AML-193 (cell line): Measurements from ENCODE around the gene CLEC6A.
"Not testable (repeated sequence)": the region's sequence is repeated elsewhere in the genome, so short reads cannot be mapped to it uniquely, and the experiment has no call there.

Experiments
- DNase-seq, 2 experiments: peaks; one replicate each; lab custom pipeline; 2025; lab: John Stamatoyannopoulos, UW

The CLEC6A gene

DNA sequence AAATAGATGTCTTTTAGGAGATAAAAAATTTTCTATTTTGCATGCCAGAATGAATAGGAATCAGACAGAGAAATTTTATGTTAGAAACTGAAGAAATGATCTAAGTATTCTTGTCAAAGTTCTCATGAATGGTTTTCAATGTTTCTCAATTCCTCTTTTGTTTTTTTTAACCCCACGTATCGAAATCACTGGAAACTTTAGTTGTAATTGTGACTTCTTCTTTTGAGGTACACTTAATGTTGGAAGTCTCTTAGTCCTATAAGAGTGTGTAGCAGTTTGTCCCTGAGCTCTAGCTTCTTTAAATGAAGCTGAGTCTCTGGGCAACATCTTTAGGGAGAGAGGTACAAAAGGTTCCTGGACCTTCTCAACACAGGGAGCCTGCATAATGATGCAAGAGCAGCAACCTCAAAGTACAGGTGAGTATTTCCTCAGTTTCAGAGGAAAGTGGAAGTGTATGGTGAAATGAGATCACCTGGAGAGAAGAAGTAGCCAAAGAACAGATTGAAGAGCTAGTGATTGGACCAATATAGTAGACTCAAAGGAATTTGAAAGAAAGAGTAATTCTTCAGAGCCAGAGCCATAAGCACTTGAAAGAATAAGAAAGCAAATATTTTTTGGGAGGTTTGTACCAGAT lies at the start of gene CLEC6A:
TSS of gene CLEC6A (plus strand) at position 236 of the 634 bp plus-strand sequence. CDS start at position 386, 150 bp downstream.
- DNase-seq: peak in 1 of 2 experiments; percentile 2

DNA sequence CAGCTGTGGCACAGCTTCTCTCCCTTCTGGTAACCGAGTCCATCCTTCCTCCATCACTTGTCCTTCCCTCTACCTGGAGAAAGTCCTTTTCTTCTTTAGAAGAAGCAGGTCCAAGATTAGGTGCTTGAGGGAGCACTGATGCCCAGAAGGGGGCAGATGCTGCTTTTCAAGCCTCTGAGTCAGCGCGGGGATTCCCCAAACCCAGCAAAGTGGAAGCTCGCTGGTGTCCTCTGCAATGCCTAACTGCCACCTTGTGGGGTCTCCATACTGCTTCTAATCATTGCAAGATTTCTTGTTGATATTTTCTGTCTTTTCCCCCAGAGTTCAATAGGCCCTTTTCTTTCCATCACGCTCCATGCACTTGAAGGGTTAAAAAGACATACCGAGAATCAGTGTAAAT lies 36.2 kb upstream of the CLEC6A start:
- DNase-seq: peak; percentile 19 to 36

DNA sequence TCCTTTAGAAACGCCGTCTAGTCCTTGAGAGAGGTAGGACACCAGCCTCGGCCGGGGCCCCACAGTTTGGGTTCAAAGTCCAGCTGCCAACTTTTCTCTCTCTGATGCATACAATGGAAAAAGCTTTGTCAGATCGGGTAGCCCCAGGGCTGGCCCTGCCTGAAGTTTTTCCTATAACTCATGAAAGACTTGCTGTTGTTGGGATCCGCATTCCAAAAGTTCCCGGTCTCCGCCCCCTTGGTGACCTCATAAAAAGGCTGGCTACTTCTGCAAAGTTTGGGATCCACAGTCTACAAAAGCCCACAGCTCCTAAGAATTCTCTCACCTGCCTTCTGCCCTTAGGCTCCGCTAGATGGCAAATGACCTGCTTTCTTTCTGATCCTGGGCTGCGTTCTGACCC lies 35.3 kb upstream of the CLEC6A start:
- no peak for DNase-seq

DNA sequence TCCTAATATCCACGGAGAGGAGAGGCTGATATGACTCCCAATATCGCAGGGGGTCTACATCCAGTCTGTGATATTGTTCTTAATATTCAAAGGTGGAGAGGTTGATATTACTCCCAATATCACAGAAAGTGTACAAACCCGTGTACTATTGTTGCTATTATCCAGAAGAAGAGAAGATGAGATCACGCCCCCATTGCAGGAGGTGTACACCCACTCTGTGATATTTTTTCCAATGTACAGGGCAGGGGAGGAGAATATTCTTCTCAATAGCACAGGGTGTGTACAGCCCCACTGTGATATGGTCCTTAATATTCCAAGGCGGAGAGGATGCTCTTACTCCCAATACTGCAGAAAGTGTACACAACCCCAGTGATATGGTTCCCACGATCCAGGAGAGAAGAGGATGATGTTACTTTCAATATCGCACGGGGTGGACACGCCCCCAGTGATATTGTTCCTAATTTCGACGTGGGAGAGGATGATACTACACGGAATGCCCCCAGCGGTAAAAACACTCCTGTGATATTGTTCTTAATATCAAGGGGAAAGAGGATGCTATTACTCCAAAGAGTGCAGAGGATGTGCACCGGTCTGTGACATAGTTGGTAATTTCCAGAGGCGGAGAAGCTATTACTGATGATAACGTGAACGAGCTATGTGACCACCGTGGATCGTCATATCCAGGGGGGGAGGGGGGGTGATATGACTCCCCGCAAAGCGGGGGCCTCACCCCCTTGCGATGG lies 11.1 kb upstream of the CLEC6A start:
- not testable (repeated sequence) for DNase-seq

DNA sequence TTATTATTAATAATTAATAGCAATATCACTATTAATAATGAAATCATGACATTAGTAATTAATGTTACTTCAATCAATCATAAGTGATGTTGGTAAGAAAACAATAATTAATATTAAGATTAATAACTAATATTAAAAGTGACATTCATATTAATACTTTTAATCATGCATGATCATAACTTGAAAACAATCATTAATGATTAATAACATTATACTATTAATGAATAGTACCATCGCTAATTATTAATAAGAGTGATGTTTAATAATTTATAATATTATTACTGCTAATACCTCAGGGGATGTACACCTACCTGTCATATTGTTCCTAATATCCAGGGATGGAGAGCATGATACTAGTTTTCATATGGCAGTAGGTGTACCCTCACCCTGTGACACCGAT lies 10.0 kb upstream of the CLEC6A start:
- DNase-seq: no peak

DNA sequence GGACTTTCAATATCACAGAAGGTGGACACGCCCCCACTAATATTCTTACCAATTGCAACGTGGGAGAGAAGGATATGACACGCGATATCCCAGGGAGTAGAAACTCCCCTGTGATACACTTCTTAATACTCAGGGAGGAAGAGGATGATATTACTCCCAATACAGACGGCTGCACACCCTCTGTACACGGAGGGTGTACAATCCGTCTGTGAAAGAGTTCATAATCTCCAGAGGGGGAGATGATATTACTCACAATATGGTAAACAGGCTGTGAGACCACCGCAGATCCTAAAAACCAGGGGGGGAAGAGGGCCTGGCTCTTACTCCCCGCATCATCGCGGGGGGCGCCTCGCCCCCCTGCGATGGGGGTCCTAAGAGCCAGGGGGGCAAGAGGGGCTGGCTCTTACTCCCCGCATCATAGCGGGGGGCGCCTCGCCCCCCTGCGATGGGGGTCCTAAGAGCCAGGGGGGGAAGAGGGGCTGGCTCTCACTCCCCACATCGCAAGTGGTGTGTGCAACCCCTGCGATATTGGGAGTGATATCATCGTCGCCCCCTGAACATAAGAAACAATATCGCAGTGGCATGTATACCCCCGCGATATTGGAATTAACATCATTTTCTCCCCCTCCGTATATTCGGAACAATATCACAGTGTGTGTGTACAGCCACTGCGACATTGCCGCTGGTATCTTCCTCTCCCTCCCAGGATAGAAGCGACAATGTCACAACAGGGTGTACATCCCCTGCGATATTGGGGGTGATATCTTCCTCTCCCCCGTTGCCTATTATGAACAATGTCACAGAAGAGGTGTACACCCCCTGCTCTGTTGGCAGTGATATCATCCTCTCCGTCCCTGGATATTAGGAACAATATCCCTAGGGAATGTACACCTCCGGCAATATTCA lies 8.9 kb upstream of the CLEC6A start:
- no peak for DNase-seq

DNA sequence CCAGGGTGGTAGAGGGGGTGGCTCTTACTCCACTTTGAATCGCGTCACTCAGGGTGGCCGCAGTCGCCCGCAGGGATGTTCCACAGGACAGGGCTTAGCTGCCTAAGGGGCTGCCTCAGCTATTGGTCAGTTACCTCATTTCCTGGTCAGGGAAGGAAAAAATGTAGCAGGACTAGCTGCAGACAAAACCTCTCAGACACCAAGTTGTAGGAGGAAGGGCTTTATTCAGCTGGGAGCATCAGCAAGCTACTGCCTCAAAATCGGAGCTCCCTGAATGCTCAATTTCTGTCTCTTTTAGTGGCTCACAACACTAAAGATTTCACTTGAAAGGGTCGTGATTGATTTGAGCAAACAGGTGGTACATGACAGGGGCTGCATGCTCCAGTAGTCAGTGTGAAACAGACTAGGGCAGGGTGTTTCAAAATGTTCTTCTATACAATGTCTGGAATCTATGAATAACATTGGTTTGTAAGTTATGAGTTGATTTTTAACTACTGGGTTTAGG lies 6.4 kb upstream of the CLEC6A start:
- DNase-seq: no peak

DNA sequence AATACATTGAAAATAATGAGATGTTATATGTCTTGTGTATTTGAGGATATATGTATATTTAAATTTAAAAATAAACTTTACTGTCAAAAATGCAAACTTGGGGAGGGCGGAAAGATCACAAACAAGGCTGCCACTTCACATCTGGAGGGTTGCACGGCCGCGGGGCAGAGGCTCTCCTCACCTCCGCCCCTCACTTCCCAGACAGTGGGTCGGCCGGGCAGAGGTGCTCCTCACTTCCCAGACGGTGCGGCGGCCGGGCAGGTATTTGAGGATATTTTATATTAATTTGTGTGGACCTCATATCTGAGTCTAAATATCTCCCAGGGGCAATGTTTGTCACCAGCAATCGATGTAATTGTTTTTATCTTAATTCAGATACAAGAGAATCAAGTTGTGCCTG lies 3.7 kb upstream of the CLEC6A start:
- no peak for DNase-seq

DNA sequence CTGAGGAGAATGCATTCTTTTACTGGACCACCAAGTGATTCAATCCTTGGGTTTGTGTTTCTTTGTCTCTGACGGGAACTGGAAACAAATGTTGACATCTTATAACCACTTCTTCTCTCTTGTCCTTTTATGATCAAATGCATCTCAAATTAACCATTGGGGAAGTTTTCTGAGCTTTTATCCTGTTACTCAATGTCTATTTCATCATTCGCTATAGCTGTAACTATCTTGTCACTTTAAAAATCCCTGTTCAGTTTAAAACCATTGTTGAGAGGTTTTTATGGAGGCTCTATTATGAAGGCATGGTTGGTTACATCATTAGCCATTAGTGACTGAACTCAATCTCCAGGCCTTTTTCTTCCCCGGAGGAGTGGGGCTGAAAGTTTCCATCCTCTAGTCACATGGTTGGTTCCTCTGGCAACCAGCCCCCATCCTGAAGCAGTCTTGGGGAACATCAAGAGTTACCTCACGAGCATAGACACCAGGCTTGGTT lies 2.7 kb upstream of the CLEC6A start:
- peak; percentile 16 to 44 for DNase-seq

DNA sequence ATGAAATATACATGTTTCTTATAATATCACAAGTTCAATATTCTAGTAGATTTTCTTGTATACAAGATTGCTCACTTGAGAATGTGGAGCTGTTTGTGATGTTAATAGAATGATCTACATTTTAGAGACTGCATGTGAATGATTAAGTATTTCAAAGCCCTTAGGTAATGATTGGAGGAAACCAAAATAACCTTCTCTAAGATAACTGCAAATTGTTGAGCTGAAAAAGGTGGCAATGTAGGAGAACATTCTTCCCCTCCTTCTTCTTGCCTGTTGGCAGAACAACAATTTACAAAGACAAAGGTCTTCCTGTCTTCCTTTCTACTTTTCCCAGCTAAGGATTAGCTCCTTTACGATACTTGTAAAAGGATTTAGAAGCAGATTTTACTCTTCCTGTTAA lies 2.0 kb upstream of the CLEC6A start:
- DNase-seq: no peak

DNA sequence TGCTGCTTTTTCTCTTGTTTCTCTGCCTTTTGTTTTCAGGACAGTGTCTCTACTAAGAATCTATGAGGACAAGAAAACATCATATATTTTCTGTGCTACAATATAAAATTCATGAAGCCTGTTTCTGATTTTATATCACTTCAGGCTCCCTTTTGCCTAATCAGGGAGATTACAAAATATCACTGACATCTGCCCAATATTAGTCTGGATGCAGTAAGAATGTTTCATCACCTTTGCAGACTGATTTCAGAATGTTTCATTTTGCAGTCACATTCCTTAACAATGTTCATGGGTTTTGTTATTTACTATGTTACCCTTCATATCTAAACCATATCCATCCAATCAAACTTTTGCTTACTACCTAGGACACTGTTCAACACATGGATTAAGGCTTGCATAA lies 491 bp upstream of the CLEC6A start:
- peak in 1 of 2 experiments; percentile 26 for DNase-seq

DNA sequence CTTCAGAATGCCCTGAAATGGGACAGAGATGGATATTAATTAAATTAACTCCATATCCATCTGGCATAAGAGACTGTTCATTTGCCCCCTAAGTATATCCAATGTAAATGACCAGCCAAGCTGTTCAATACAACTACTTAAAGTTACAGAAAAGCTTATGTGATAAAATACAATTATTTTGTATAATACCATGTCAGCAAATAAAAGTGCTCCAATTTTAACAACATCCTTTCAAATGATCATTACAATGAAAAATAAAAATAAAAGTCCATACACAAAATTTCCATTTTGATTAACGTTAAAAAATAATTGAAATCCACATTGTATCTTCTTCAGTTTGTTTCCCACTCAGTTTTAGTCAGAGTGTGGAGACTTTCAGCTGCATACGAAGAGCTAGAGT lies 5.7 kb downstream of the CLEC6A start:
- DNase-seq: no peak

DNA sequence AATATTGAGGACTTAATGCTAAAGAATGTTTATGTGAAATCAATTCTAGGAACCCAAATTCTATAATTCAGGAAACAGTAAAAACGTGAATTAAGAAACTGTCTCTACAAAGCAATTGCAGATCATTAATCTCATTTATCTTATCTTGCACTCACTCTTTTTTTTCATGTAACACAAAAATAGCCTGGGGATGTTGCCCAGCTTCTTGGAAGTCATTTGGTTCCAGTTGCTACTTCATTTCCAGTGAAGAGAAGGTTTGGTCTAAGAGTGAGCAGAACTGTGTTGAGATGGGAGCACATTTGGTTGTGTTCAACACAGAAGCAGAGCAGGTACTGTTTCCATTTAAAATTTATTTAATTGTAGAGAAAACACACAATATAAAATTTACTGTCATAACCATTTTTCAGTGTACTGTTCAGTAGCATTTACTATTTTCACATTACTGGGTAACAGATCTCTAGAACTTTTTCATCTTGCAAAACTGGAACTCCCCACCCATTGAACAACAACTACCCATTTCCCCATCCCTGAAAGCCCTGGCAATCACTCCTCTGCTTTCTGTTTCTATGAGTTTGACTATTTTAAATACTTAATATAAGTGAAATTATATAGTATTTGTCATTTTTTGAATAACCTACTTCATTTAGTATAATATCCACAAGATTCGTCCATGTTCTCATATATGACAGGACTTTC lies 9.7 kb downstream of the CLEC6A start:
- no peak for DNase-seq

DNA sequence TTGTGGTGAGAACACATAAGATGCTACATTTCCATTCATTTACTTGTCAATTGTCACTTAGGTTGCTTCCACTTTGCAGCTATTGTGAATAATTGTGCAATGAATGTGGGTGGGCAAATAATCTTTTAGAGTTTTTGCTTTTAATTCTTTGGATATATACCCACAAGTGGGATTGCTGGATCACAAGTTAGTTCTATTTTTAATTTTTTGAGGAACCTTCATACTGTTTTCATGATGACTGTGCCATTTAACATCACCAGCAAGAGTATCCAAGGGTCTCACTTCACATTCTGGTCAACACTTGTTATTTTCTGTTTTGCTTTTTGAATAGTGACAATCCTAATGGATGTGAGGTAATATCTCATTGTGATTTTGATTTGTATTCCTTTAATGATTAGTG lies 10.5 kb downstream of the CLEC6A start:
- DNase-seq: no peak

DNA sequence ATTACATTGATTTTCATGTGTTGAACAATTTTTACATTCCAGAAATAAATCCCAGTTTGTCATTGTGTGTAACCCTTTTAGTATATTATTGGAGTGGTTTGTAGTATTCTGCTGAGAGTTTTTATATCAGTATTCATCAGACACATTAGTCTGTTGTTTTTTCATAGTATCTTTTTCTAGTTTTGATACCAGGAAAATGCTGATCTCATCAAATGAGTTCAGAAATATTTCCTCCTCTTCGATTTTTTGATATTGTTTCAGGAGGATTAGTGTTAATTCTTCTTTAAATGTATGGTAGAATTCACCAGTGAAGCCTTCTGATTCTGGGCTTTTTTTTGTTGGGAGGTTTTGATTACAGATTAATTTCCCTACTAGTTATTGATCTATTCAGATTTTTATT lies 15.3 kb downstream of the CLEC6A start:
- no peak for DNase-seq

DNA sequence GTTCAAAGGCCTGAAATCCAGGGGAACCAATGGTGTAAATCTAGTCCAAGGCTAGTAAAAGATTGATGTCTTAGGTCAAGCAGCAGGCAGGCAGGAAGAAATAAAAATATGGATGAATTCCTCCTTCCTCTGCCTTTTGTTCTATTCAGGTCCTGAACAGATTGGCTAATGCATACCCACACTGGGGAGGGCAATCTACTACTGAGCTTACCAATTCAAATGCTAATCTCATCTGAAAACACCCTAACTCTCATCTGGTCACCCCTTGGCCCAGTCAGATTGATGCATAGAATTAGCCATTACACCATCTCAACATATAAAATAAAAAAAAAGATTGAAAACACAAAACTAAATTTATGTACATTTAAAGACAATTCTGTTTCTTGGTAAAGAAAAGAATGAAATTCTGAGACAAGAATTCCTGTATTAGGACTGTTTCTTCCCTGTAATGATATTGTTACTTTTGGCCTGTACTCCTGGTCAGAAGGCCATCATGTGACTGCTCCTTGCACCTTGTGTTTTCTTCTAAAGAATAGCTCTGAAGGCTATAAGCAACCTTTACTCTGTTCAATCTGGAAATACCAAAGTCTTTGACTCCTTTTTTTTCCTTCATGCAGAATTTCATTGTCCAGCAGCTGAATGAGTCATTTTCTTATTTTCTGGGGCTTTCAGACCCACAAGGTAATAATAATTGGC lies 19.9 kb downstream of the CLEC6A start:
- no peak for DNase-seq

DNA sequence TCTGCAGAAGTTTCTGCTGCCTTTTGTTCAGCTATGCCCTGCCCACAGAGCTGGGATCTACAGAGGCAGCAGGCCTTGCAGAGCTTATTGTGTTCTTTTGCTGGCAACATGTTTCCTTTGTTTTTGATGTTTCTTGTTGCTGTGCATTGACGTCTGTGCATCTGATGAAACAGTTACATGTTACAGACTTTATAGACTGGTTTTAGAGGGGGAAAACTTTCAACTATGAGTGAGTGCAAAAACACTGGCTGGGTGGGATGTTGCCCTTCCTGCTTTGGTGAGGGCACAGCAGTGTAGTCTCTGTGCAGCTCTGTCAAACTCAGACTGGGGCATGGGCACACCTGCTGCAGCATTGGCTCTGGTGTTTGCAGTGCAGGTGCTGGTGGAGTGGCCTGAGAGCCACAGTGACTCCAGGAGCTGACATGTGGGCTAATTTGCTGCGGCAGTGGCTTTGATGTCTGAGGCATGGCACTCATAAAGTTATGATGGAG lies 26.9 kb downstream of the CLEC6A start:
- DNase-seq: no peak

DNA sequence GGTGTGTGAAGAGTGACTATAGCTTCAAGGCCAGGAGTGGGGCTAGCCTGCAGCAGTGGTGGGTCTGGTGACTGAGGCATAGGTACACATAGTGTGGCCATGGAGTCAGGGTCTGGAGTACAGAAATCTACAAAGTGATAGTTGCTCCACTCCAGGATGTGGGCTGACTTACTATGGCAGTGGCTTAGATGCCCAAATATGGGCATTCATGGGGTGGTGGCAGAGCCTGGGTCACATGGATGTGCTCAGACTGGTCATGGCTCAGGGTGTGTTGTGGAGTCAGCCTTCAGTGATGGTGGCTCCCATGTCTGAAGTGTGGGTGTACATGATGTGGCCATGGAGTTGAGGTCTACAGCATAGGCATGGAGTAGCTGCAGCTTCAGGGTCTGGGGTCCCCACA lies 27.3 kb downstream of the CLEC6A start:
- no peak for DNase-seq

DNA sequence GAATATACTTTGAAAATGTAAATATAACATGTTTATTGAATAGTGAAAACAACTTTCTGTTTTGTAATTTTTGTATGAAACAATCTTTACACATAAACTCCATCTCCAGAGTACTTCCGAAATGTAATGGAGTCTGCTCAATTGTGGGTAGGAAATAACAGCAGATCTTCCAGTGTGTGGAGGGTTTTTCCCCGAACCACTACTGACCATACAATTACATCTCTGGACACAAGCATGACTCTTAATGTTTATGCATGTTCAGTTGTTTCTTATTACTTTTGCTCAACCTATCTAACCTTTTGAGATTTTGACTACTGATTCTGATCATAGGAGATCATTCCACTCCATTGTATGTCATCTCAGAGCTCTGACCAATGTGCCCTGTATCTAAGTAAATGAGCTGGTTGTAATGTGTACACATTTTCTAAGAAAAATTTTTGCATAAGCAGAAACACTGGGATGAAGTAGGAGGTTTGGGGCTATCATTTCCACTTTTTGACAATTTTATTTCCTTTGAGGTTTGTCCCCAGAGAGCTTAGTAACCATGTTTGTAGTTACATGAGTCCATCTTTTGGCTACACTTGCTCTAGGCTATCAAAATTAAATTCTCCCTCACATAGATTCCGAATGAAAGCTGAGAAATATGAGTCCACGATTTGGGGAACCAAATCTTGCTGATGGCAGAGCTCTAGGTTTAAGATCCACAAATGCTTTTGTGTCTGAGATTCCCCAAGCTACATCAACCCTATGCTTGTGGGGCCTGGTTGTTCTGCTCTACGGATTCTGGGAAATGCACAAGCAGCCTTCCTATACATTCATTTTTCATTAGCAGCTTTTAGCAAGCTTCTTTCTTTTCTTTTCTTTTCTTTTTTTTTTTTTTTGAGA lies 36.1 kb downstream of the CLEC6A start:
- DNase-seq: no peak

DNA sequence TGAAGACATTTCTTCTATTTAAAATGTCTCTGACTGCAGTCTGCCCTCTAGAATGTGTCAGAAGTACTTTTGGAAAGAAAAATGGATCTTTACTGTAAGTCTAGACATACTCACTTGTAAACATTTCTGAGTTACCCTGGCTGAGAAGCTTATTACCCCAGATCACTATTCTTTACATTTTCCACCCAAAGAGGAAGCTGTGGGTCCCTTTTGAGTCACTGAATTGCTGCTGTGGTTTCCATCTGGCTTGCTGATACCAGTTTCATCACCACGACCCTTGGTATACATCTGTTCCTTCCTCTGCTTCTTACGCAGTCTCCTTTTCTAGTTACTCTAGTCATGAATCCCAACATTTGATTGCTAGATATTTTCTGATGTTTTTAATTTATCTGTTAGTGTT lies 37.3 kb downstream of the CLEC6A start:
- DNase-seq: peak; percentile 97 to 98
